BLaER1 treated with 17β-estradiol and CSF1 and Interleukin-3, amounts not matched to agents 10 nM and 100 nM (cell line): ENCODE data around the gene TANC2.

Source experiments
- H3K27ac ChIP-seq, 11 experiments: shearing (Covaris generic); formaldehyde crosslinking; 2 replicates each; pipeline ENCODE4 v1.8.1; 2022
- H3K27me3 ChIP-seq, 11 experiments: shearing (Covaris generic); formaldehyde crosslinking; 2 replicates each; pipeline ENCODE4 v1.8.1; 2022
- H3K36me3 ChIP-seq, 11 experiments: shearing (Covaris generic); formaldehyde crosslinking; 2 replicates each; pipeline ENCODE4 v1.8.1; 2022
- H3K4me1 ChIP-seq, 10 experiments: shearing (Covaris generic); formaldehyde crosslinking; 2 replicates each; pipeline ENCODE4 v1.8.1; 2022
- H3K4me2 ChIP-seq, 11 experiments: shearing (Covaris generic); formaldehyde crosslinking; 2 replicates each; pipeline ENCODE4 v1.8.1; 2022
- H3K4me3 ChIP-seq, 10 experiments: shearing (Covaris generic); formaldehyde crosslinking; 2 replicates each; pipeline ENCODE4 v1.8.1; 2022
- H3K9ac ChIP-seq, 11 experiments: shearing (Covaris generic); formaldehyde crosslinking; 2 replicates each; pipeline ENCODE4 v1.8.1; 2022
- H3K9me3 ChIP-seq, 11 experiments: shearing (Covaris generic); formaldehyde crosslinking; replicated peaks in 1 of 11; 2 replicates each; pipeline ENCODE4 v1.8.1; 2022
- H4K20me1 ChIP-seq, 11 experiments: shearing (Covaris generic); formaldehyde crosslinking; 2 replicates each; pipeline ENCODE4 v1.8.1; 2022
- Cebpa-rat ChIP-seq, 11 experiments: shearing (Covaris generic); IDR thresholded peaks; 2 replicates each; pipeline ENCODE4 v1.8.1; 2022

Gene TANC2

DNA sequence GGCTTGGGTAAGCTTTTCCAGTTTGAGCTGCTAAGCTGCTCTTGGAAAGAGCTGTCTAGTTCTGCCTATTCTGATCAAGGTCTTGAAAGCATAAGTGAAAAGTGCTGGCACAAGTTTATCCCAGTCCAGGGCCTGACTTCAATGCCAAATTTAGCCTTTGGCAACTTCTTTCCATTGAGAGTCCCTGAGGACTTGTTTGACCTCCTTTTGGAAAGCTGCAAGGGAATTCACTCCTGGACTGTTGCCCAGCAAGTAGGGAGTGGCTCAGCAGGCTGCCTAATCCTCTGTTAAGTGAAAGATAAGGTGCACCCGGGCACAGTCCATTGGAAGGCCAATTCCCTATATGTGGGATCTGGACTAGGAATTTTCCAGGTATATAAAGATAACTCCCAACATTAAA, 16.0 kb upstream of the TANC2 start:
- Histone ChIP-seq H3K4me3 (no peak overlapping the region), H3K4me2 (no peak overlapping the region)
- no peak for TF ChIP-seq Cebpa-rat (IDR thresholded peaks at IDR 0.05)

DNA sequence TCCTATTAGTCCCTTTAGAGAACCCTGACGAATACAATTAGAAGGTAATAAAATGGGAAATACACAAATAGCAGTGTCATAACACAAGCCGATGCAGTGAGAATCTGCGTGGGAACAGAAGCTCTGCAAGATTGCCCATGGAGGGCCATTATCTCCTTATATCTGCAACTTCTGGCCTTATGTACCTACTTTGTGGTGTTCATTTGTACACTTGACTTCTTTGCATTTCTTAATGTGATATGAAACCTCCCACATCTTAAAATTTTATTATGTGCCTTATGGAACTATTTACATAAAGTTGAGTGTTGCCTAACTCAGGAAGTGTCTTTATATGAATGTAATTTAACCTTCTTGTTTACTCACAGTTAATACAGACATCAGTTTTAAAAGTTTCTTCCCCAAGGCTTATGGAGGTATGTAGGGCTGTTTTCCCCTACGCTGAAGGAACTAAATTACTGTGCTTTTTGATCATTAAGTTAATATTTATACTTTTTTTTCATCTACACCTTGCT, 10.1 kb upstream of the TANC2 start:
- no peak overlapping the region for H3K4me3 ChIP-seq
- no peaks in the 10 kb centered on the region for H3K36me3 ChIP-seq
- no peaks in the 10 kb centered on the region for H3K27me3 ChIP-seq
- no peaks in the 10 kb centered on the region for H3K4me1 ChIP-seq
- no peaks in the 10 kb centered on the region for H4K20me1 ChIP-seq
- no peaks in the 10 kb centered on the region for H3K9me3 ChIP-seq
- H3K4me2 ChIP-seq, result no peak overlapping the region
- H3K27ac ChIP-seq, result no peak overlapping the region
- no peak for TF ChIP-seq Cebpa-rat (IDR thresholded peaks at IDR 0.05)
- no peak overlapping the region for H3K9ac ChIP-seq

More for the DNA sequence above, 16.0 kb upstream of the TANC2 start:
- H3K27me3 ChIP-seq, result no peaks in the 10 kb centered on the region
- H4K20me1 ChIP-seq, result no peaks in the 10 kb centered on the region
- H3K27ac ChIP-seq, result no peak overlapping the region
- no peak overlapping the region for H3K9ac ChIP-seq
- H3K9me3 ChIP-seq, result no peaks in the 10 kb centered on the region
- no peaks in the 10 kb centered on the region for H3K36me3 ChIP-seq
- H3K4me1 ChIP-seq, result no peaks in the 10 kb centered on the region

DNA sequence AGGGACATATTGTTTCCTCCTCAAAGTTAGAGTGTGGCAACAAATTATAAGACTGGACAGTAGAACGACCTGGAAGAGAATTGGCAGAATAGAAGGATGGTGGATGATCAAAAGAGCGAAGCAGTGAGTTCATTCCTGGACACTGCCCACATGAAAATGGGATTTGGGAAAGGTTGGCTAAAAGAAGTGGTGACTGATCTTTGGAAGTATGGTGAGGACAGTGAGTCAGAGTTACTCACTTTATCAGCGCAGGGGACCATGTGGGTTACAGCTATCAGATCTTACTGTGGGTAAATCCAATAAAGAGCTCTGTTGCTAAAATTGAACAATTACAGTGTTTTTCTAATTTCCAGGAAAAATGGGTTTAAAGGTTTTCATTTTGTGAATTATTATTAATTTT, 2.7 kb upstream of the TANC2 start:
- Histone ChIP-seq H3K9ac (no peak overlapping the region), H3K4me1 (peaks cover 13 to 21% (median 20%) of the 10 kb centered on the region in 10 experiments), H3K27me3 (no peaks in the 10 kb centered on the region), H3K9me3 (no peaks in the 10 kb centered on the region), H3K27ac (no peak overlapping the region), H3K36me3 (no peaks in the 10 kb centered on the region), H4K20me1 (no peaks in the 10 kb centered on the region), H3K4me2 (no peak overlapping the region), H3K4me3 (no peak overlapping the region)
- no peak for TF ChIP-seq Cebpa-rat (IDR thresholded peaks at IDR 0.05)

DNA sequence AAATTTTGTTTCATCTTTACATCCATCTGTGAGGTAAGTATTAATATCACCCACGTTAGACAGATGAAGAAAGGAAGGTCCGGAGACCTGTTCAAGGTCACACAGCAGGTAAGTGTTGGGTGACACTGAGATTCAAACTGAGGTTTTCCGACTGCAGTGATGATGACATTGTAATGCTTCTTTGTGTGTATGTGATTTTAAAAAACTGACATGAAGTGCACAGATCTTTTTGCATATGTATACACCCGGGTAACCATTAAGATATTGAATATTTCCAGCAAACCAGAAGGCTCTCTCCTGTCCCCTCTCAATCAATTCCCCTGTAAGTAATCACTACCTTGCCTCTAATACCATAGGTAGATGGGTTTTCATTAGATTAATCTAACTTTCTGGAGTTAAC, 1.5 kb upstream of the TANC2 start:
- H4K20me1 ChIP-seq, result peaks cover 0 to 8% (median 0%) of the 10 kb centered on the region in 11 experiments; a peak in 5 of 22 replicates
- H3K27me3 ChIP-seq, result no peaks in the 10 kb centered on the region
- no peaks in the 10 kb centered on the region for H3K9me3 ChIP-seq
- no peak overlapping the region for H3K4me2 ChIP-seq
- H3K27ac ChIP-seq, result no peak overlapping the region
- TF ChIP-seq Cebpa-rat (IDR thresholded peaks at IDR 0.05), result no peak
- H3K4me3 ChIP-seq, result no peak overlapping the region
- no peak overlapping the region for H3K9ac ChIP-seq
- H3K36me3 ChIP-seq, result no peaks in the 10 kb centered on the region
- H3K4me1 ChIP-seq, result peaks cover 15 to 29% (median 22%) of the 10 kb centered on the region in 10 experiments

DNA sequence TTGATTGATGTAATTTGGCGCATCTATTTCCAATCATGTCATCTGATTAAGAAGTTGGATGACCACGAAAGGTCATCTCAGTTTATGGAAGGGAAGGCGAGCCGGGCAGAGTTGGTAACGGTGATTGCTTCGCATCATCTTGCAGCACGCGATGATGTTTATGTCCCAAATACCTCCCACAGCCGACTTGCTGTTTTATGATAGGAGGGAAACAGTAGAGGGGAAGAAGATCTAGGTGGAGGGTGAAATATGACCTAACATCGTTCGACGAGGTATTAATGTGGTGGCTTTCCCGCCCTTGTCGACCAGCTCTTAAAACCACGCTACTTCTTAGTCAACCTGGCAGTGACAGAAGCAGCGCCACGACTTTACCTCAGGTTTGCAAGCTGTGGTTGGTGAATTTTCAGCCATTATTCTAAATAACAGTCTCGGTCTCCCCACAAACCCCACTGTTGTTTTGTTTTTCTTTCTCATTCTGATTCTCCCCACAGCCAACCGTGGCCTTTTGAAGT, 805 bp upstream of the TANC2 start:
- H3K27me3 ChIP-seq, result no peaks in the 10 kb centered on the region
- H3K4me2 ChIP-seq, result peak overlapping the region; percentile 68 to 97 (median 94)
- peak overlapping the region in 10 of 11 experiments; percentile 80 to 93 (median 86); a peak in 15 of 22 replicates for H3K9ac ChIP-seq
- no peaks in the 10 kb centered on the region for H3K36me3 ChIP-seq
- peaks cover 15 to 29% (median 22%) of the 10 kb centered on the region in 10 experiments for H3K4me1 ChIP-seq
- TF ChIP-seq Cebpa-rat (IDR thresholded peaks at IDR 0.05), result no peak
- H4K20me1 ChIP-seq, result peaks cover 0 to 8% (median 0%) of the 10 kb centered on the region in 11 experiments; a peak in 5 of 22 replicates
- peak overlapping the region; percentile 62 to 81 (median 78); a peak in 21 of 22 replicates for H3K27ac ChIP-seq
- no peaks in the 10 kb centered on the region for H3K9me3 ChIP-seq
- H3K4me3 ChIP-seq, result peak overlapping the region; percentile 89 to 99 (median 95); a peak in 16 of 20 replicates

DNA sequence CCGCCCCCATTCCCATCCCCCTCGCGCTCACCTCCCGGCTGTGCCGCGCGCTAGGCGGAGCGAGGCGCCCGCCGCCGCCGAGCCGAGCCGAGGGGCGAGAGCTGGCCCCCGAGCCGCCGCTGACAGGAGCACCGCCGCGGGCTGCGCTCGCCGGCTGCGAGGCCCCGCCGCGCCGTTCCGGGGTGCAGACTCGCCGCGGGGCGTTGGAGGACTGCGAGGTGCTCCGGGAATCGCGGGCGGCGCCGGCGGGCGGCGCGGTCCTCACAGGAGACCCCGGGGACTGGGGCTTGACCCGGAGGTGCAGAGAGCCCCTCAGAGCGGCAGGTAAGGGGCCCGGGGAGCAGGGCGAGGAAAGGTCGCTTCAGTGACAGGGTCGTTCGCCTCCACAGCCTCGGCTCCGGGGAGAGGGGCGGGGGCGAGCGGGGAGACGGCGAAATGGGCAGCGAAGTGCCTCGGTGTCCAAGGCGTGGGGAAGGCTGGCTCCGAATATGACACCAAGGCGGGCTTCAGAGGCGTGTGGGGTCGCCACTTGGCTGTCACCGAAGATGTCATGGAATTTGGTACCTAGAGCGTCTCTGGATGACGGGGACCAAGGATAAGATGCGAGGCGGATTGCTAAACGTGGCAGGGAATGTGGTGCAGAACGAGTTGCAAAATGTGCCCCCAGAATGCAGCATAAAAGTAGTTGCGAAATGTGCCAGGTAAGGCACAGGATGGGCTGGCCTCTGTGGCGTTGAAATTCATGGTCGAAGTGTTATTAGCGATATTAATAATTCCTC, 580 bp downstream of the TANC2 start:
- H3K4me3 ChIP-seq, result peak overlapping the region; percentile 89 to 99 (median 95)
- H3K27ac ChIP-seq, result peak overlapping the region; percentile 62 to 81 (median 78)
- TF ChIP-seq Cebpa-rat (IDR thresholded peaks at IDR 0.05), result peak in 3 of 11 experiments; percentile 19 to 60 (median 37); a peak in 2 of 22 replicates
- peaks cover 15 to 29% (median 22%) of the 10 kb centered on the region in 10 experiments for H3K4me1 ChIP-seq
- H3K9ac ChIP-seq, result peak overlapping the region; percentile 80 to 93 (median 86)
- 0 out of 22 replicates have a peak, but pooled peaks cover 0 to 2% (median 0%) of the 10 kb centered on the region in 11 experiments for H3K9me3 ChIP-seq
- H3K27me3 ChIP-seq, result no peaks in the 10 kb centered on the region
- peaks cover 0 to 8% (median 0%) of the 10 kb centered on the region in 11 experiments; a peak in 5 of 22 replicates for H4K20me1 ChIP-seq
- no peaks in the 10 kb centered on the region for H3K36me3 ChIP-seq
- peak overlapping the region; percentile 83 to 97 (median 94) for H3K4me2 ChIP-seq

DNA sequence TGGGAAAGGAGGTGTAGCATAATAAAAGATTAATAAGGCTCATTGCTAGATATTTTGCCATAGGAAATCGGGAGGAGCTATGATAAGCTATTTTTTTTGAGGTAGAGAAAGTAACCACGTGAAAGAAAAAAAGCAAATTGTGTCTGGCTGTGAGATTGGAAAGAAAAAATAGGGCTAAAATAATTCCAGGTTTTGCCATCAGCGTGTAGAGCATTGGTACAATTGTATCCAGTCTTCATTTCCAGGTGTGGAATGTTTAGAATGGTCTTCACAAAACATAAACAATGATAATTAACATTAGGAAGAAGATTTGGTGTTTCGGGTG, 1.1 kb downstream of the TANC2 start:
- Histone ChIP-seq H3K9ac (peak overlapping the region; percentile 80 to 93 (median 86)), H3K9me3 (0 out of 22 replicates have a peak, but pooled peaks cover 0 to 4% (median 0%) of the 10 kb centered on the region in 11 experiments), H3K4me2 (peak overlapping the region; percentile 83 to 97 (median 94)), H3K4me1 (peaks cover 15 to 29% (median 22%) of the 10 kb centered on the region in 10 experiments), H3K4me3 (peak overlapping the region; percentile 89 to 99 (median 95)), H3K27me3 (no peaks in the 10 kb centered on the region), H3K36me3 (no peaks in the 10 kb centered on the region), H3K27ac (peak overlapping the region in 4 of 11 experiments; percentile 72 to 78 (median 78); a peak in 2 of 22 replicates), H4K20me1 (peaks cover 0 to 8% (median 0%) of the 10 kb centered on the region in 11 experiments; a peak in 5 of 22 replicates)
- no peak for TF ChIP-seq Cebpa-rat (IDR thresholded peaks at IDR 0.05)

DNA sequence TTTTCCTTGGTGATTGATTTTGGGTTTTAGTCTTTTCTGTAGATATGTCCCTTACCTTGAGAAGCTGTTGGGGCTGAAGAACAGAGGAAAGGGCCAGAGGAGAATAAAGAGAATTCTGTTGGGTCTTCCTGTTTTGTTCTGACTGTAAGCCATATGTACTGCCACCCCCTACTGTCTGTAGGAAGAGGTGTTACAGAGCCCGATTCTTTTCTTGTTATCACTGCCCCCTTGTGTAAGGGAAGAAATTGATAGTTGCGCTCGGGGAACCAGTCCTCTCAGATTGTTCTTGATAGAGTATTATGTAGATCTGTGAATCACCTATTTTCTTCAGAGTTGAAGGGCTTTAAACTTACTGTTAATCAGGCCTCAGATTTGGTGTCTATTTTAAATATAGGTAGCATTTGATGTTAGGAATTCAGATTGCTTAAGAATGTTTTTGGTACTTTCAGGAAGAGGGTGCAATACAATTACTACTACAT, 2.4 kb downstream of the TANC2 start:
- Histone ChIP-seq H3K4me3 (no peak overlapping the region), H3K9me3 (0 out of 22 replicates have a peak, but pooled peaks cover 0 to 4% (median 0%) of the 10 kb centered on the region in 11 experiments), H3K4me1 (peaks cover 15 to 29% (median 22%) of the 10 kb centered on the region in 10 experiments), H3K4me2 (peak overlapping the region; percentile 12 to 97 (median 93); a peak in 15 of 22 replicates), H3K9ac (0 out of 22 replicates have a peak overlapping the region, but pooled peaks of 1 of the 11 experiments have one; percentile 10), H3K36me3 (no peaks in the 10 kb centered on the region), H3K27ac (no peak overlapping the region), H4K20me1 (peaks cover 0 to 8% (median 0%) of the 10 kb centered on the region in 11 experiments; a peak in 5 of 22 replicates), H3K27me3 (no peaks in the 10 kb centered on the region)
- no peak for TF ChIP-seq Cebpa-rat (IDR thresholded peaks at IDR 0.05)

DNA sequence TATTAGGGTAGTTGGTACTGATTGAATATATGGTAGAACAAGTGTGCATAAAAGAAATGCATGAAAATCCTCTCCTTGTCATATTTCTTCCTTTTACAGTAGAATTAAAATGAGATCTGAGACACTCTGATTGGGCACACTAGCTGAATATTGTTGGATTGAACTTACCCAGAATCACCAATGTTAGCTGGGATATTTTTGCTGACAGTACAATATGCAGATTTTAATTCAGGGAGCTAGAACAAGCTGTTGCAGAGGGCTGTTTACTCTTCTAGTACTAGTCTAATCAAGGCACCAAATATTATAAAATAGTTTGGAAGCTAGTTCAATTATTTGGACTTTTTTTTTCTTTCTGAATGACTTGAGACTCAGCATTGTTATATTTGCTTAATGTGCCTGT, 4.6 kb downstream of the TANC2 start:
- peaks cover 0 to 4% (median 0%) of the 10 kb centered on the region in 11 experiments; a peak in 1 of 22 replicates for H3K9me3 ChIP-seq
- no peaks in the 10 kb centered on the region for H3K36me3 ChIP-seq
- no peak for TF ChIP-seq Cebpa-rat (IDR thresholded peaks at IDR 0.05)
- H4K20me1 ChIP-seq, result peaks cover 0 to 8% (median 0%) of the 10 kb centered on the region in 11 experiments; a peak in 5 of 22 replicates
- H3K27ac ChIP-seq, result no peak overlapping the region
- no peak overlapping the region for H3K4me2 ChIP-seq
- no peaks in the 10 kb centered on the region for H3K27me3 ChIP-seq
- peaks cover 15 to 25% (median 20%) of the 10 kb centered on the region in 10 experiments for H3K4me1 ChIP-seq
- H3K9ac ChIP-seq, result no peak overlapping the region
- H3K4me3 ChIP-seq, result no peak overlapping the region
